HCT116 (cell line): ENCODE results near the gene KIAA0232. TPM values are rescaled to one million over a fixed set of nuclear protein-coding genes. Genes with fewer than 3 reads are reported as not detected.

ENCODE experiments used
- ATAC-seq: fragments of 200-7000 bp; cut with Tn5 transposase; 2 replicates; pipeline ENCODE4 v1.9.1; 2020; ENCODE audit warnings: mild to moderate bottlenecking, moderate library complexity
- BruUV-seq: library from RNA; stranded (reverse); fragments of 400-500 nt; replicated peaks from 2 replicates; lab custom pipeline; 2021; lab: Mats Ljungman, UMichigan
- CTCF ChIA-PET: fragments of 300-600 bp; sonication (Branson Sonifier 250); formaldehyde crosslinking; loops from one replicate; lab custom pipeline; 2021; ENCODE audit warnings: antibody characterized with exemption; lab: Charles Lee
- POLR2A ChIA-PET: fragments of 300-600, 350-600 bp; sonication (Branson Sonifier 250); formaldehyde crosslinking; loops from one replicate; lab custom pipeline; 2021; ENCODE audit warnings: antibody characterized with exemption; lab: Charles Lee
- RAD21 ChIA-PET, 2 experiments: fragments of 300-600 bp; sonication (Branson Sonifier 250); formaldehyde crosslinking; loops; one replicate each; lab custom pipeline; 2023; ENCODE audit warnings: low total read pairs in 2 of 2; ENCODE audit not compliant: uncharacterized antibody in 2 of 2, unreplicated experiment in 2 of 2, low non-redundant PET in 1 of 2; lab: Charles Lee
- DNase-seq: peaks from one replicate; pipeline ENCODE4 v3.0.0-alpha.2; 2010; ENCODE audit warnings: low read depth, low spot score
- H2AFZ ChIP-seq: fragments of 200-600 bp; shearing (Covaris generic), sonication (generic); 2 replicates; pipeline ENCODE4 v1.6.1; 2017; ENCODE audit warnings: low read depth, mixed run types, mixed read lengths, antibody characterized with exemption, low read length; ENCODE audit not compliant: poor library complexity, severe bottlenecking
- H3K27ac ChIP-seq: 2 replicates; pipeline ENCODE4 v1.5.1; 2012; ENCODE audit warnings: low read depth, low read length
- H3K27me3 ChIP-seq: fragments of 200-600 bp; sonication (generic); 2 replicates; pipeline ENCODE4 v1.6.1; 2016; ENCODE audit warnings: mixed run types, low read length, mixed read lengths; ENCODE audit not compliant: insufficient read depth
- H3K36me3 ChIP-seq, 2 experiments: fragments of 200-500 bp in 1 of 2; fragments of 200-600 bp in 1 of 2; sonication (Bioruptor generic) in 1 of 2; sonication (generic) in 1 of 2; 2 replicates each; pipeline versions ENCODE4 v1.5.1 to v1.6.1; 2014 to 2016; ENCODE audit warnings: low read length in 2 of 2, inconsistent platforms in 1 of 2, mixed read lengths in 1 of 2, mixed run types in 1 of 2; ENCODE audit not compliant: insufficient read depth in 2 of 2, control insufficient read depth in 1 of 2
- H3K4me1 ChIP-seq, 2 experiments: fragments of 200-600 bp in 1 of 2; sonication (generic) in 1 of 2; 2 replicates each; pipeline versions ENCODE4 v1.5.1 to v1.6.1; 2012 to 2017; ENCODE audit warnings: low read length in 2 of 2, inconsistent platforms in 1 of 2, mild to moderate bottlenecking in 1 of 2, mixed read lengths in 1 of 2, mixed run types in 1 of 2, moderate library complexity in 1 of 2; ENCODE audit not compliant: insufficient read depth in 2 of 2, control insufficient read depth in 1 of 2
- H3K4me2 ChIP-seq: fragments of 200-600 bp; sonication (generic); 2 replicates; pipeline ENCODE4 v1.6.1; 2017; ENCODE audit warnings: mixed run types, low read length, mixed read lengths
- H3K4me3 ChIP-seq, 2 experiments: fragments of 200-600 bp in 1 of 2; sonication (generic) in 1 of 2; replicated peaks in 1 of 2; 2 replicates each; pipeline ENCODE4 v1.5.1; 2011 to 2016; ENCODE audit warnings: low read length in 2 of 2, control low read depth in 1 of 2, low read depth in 1 of 2, mild to moderate bottlenecking in 1 of 2, mixed read lengths in 1 of 2, mixed run types in 1 of 2
- H3K79me2 ChIP-seq: fragments of 200-600 bp; sonication (generic); 2 replicates; pipeline ENCODE4 v1.6.1; 2017; ENCODE audit warnings: mild to moderate bottlenecking, mixed run types, low read length, moderate library complexity, mixed read lengths; ENCODE audit not compliant: insufficient read depth
- H3K9ac ChIP-seq: fragments of 200-600 bp; sonication (generic); 2 replicates; pipeline ENCODE4 v1.6.1; 2016; ENCODE audit warnings: low read length, mixed read lengths
- H3K9me2 ChIP-seq: fragments of 200-600 bp; sonication (generic), shearing (Covaris generic); 2 replicates; pipeline ENCODE4 v1.6.1; 2017; ENCODE audit warnings: mixed run types, mild to moderate bottlenecking, moderate library complexity; ENCODE audit not compliant: insufficient read depth
- H3K9me3 ChIP-seq, 2 experiments: fragments of 200-500 bp in 1 of 2; fragments of 200-600 bp in 1 of 2; sonication (Bioruptor generic) in 1 of 2; sonication (generic) in 1 of 2; 2 replicates each; pipeline ENCODE4 v1.6.1; 2014 to 2017; ENCODE audit warnings: low read length in 2 of 2, mixed read lengths in 2 of 2, inconsistent platforms in 1 of 2, low read depth in 1 of 2, mild to moderate bottlenecking in 1 of 2, mixed run types in 1 of 2, moderate library complexity in 1 of 2; ENCODE audit not compliant: control insufficient read depth in 1 of 2, insufficient read depth in 1 of 2
- H4K20me1 ChIP-seq: fragments of 200-600 bp; sonication (generic), shearing (Covaris generic); 2 replicates; pipeline ENCODE4 v1.6.1; 2017; ENCODE audit warnings: mixed run types, mild to moderate bottlenecking, moderate library complexity; ENCODE audit not compliant: insufficient read depth
- CBX3 ChIP-seq: IDR thresholded peaks from 2 replicates; pipeline ENCODE4 v1.6.1; 2012; ENCODE audit warnings: low read depth
- EZH2 ChIP-seq: fragments of 200-600 bp; sonication (generic); IDR thresholded peaks from 2 replicates; pipeline ENCODE4 v1.6.1; 2017; ENCODE audit warnings: antibody characterized with exemption, mixed run types
- FOSL1 ChIP-seq: IDR thresholded peaks from 2 replicates; pipeline ENCODE4 v1.6.1; 2012; ENCODE audit warnings: low read depth
- JUND ChIP-seq: IDR thresholded peaks from 2 replicates; pipeline ENCODE4 v1.6.1; 2012
- POLR2A ChIP-seq: IDR thresholded peaks from 2 replicates; pipeline ENCODE4 v1.7.0; 2011; ENCODE audit warnings: borderline replicate concordance; ENCODE audit not compliant: insufficient read depth, insufficient read length; ENCODE audit errors: extremely low read depth
- SIN3A ChIP-seq: IDR thresholded peaks from 2 replicates; pipeline ENCODE4 v1.6.1; 2012; ENCODE audit warnings: low read depth
- SP1 ChIP-seq: IDR thresholded peaks from 2 replicates; pipeline ENCODE4 v1.6.1; 2012; ENCODE audit warnings: low read depth
- SRF ChIP-seq: IDR thresholded peaks from 2 replicates; pipeline ENCODE4 v1.6.1; 2012; ENCODE audit warnings: low read depth
- TCF7L2 ChIP-seq: IDR thresholded peaks from 2 replicates; pipeline ENCODE4 v1.7.0; 2011; ENCODE audit warnings: borderline replicate concordance, inconsistent platforms; ENCODE audit not compliant: insufficient read depth, insufficient read length; ENCODE audit errors: extremely low read depth
- intact Hi-C: fragments of 100-400 bp; cut with micrococcal nuclease; formaldehyde crosslinking; loops from 2 replicates; pipeline ENCODE4 v1.10.0; 2022
- total RNA-seq: library from RNA; stranded (reverse); gene quantifications from one replicate; pipeline ENCODE4 v1.2.1, GENCODE V29; 2021; ENCODE audit not compliant: unreplicated experiment
- TF ChIP-seq, protein P1 (sequence below), 3 experiments: fragments of 200-600 bp in 1 of 3; sonication (generic) in 1 of 3; IDR thresholded peaks in 2 of 3; conservative IDR thresholded peaks in 1 of 3; 2 replicates each; pipeline ENCODE4 v1.5.1; 2012 to 2017; ENCODE audit warnings: low read depth in 2 of 3, low read length in 2 of 3, antibody characterized with exemption in 1 of 3, borderline replicate concordance in 1 of 3, control low read depth in 1 of 3, mild to moderate bottlenecking in 1 of 3, mixed read lengths in 1 of 3, mixed run types in 1 of 3, moderate library complexity in 1 of 3; ENCODE audit not compliant: insufficient read depth in 1 of 3
- TF ChIP-seq, protein P2 (sequence below): IDR thresholded peaks from 2 replicates; pipeline ENCODE4 v1.6.1; 2012; ENCODE audit warnings: low read depth

KIAA0232 gene
- total RNA-seq, 1 experiment from 2014 or later = 18.1 TPM

DNA sequence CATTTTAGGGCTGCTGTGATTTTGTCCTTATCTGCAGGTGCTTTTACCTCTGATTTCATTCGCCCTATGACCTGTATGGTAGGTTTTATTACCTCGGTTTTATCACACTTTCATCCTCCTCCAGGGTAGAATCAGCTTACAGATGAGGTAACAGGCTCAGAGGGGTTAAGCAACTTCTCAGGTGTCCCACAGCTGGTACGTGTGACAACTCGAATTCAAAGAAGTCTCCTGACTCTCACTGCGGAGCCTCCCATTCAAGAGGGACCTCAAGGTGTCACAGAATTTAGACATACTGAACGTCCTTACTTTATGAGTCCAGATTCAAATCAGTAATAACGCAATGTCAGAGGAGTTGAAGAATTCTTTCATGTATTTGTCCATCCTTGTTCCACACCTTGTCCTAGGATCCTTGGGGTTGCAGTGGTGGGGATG is 12.5 kb upstream of the KIAA0232 start:
- no peak for DNase-seq
- H2AFZ ChIP-seq = no peak overlapping the region
- ChIA-PET CTCF (no interaction called here), RAD21 (no interaction called here), POLR2A (no interaction called here)
- H3K27me3 ChIP-seq = no peaks in the 10 kb centered on the region
- intact Hi-C loops = no loop called here
- H3K9me3 ChIP-seq = no peaks in the 10 kb centered on the region
- no peaks in the 10 kb centered on the region for H4K20me1 ChIP-seq
- peaks cover 16 to 35% of the 10 kb centered on the region in 2 experiments for H3K4me1 ChIP-seq
- H3K9ac ChIP-seq = no peak overlapping the region
- no peak overlapping the region for H3K4me2 ChIP-seq
- H3K79me2 ChIP-seq = no peaks in the 10 kb centered on the region
- no peak overlapping the region for H3K27ac ChIP-seq
- H3K4me3 ChIP-seq = no peak overlapping the region
- no peak for TF ChIP-seq POLR2A
- TF ChIP-seq TCF7L2 = no peak
- no peak for TF ChIP-seq EZH2
- TF ChIP-seq SP1 = no peak
- TF ChIP-seq, protein P1, sequence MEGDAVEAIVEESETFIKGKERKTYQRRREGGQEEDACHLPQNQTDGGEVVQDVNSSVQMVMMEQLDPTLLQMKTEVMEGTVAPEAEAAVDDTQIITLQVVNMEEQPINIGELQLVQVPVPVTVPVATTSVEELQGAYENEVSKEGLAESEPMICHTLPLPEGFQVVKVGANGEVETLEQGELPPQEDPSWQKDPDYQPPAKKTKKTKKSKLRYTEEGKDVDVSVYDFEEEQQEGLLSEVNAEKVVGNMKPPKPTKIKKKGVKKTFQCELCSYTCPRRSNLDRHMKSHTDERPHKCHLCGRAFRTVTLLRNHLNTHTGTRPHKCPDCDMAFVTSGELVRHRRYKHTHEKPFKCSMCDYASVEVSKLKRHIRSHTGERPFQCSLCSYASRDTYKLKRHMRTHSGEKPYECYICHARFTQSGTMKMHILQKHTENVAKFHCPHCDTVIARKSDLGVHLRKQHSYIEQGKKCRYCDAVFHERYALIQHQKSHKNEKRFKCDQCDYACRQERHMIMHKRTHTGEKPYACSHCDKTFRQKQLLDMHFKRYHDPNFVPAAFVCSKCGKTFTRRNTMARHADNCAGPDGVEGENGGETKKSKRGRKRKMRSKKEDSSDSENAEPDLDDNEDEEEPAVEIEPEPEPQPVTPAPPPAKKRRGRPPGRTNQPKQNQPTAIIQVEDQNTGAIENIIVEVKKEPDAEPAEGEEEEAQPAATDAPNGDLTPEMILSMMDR (IDR thresholded peaks at IDR 0.05 in 2 of 3, conservative IDR thresholded peaks at IDR 0.05 in 1 of 3; ENCODE audit: borderline replicate concordance in 1 of 3, insufficient read depth in 1 of 3, low read depth in 2 of 3, low read length in 2 of 3) = no peak
- TF ChIP-seq JUND = no peak
- TF ChIP-seq SIN3A = no peak
- no peak for TF ChIP-seq SRF
- TF ChIP-seq CBX3 = no peak
- TF ChIP-seq FOSL1 = no peak
- TF ChIP-seq, protein P2, sequence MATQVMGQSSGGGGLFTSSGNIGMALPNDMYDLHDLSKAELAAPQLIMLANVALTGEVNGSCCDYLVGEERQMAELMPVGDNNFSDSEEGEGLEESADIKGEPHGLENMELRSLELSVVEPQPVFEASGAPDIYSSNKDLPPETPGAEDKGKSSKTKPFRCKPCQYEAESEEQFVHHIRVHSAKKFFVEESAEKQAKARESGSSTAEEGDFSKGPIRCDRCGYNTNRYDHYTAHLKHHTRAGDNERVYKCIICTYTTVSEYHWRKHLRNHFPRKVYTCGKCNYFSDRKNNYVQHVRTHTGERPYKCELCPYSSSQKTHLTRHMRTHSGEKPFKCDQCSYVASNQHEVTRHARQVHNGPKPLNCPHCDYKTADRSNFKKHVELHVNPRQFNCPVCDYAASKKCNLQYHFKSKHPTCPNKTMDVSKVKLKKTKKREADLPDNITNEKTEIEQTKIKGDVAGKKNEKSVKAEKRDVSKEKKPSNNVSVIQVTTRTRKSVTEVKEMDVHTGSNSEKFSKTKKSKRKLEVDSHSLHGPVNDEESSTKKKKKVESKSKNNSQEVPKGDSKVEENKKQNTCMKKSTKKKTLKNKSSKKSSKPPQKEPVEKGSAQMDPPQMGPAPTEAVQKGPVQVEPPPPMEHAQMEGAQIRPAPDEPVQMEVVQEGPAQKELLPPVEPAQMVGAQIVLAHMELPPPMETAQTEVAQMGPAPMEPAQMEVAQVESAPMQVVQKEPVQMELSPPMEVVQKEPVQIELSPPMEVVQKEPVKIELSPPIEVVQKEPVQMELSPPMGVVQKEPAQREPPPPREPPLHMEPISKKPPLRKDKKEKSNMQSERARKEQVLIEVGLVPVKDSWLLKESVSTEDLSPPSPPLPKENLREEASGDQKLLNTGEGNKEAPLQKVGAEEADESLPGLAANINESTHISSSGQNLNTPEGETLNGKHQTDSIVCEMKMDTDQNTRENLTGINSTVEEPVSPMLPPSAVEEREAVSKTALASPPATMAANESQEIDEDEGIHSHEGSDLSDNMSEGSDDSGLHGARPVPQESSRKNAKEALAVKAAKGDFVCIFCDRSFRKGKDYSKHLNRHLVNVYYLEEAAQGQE = no peak
- H3K36me3 ChIP-seq = no peaks in the 10 kb centered on the region
- no TSS peak for BruUV-seq
- no peaks in the 10 kb centered on the region for H3K9me2 ChIP-seq
- no peak for ATAC-seq
